Activated T-cell treated with anti-CD3 and anti-CD28 coated beads, Interleukin-2, amount 50 U/mL, for 72 hours (primary cell): ENCODE results near the gene USO1. TPM values are rescaled to one million over a fixed set of nuclear protein-coding genes. Genes with fewer than 3 reads are reported as not detected.

Experiments used
- ATAC-seq, 2 donors: fragments of 150-1000 bp; cut with Tn5 transposase; replicated peaks in 1 of 2; 2 replicates each; pipeline ENCODE4 v1.10.0; 2021; ENCODE audit warnings: moderate library complexity in 2 of 2, mild to moderate bottlenecking in 1 of 2
- DNase-seq, 2 donors: peaks; one replicate each; pipeline ENCODE4 v3.0.0; 2021 to 2022; ENCODE audit warnings: mixed read lengths in 1 of 2
- H3K27ac Mint-ChIP-seq: one replicate; pipeline ENCODE4 v1.8.0; 2022; ENCODE audit warnings: mild to moderate bottlenecking, moderate library complexity, mixed read lengths
- H3K27me3 Mint-ChIP-seq: one replicate; pipeline ENCODE4 v1.8.0; 2022; ENCODE audit warnings: low read depth, mixed read lengths
- H3K36me3 Mint-ChIP-seq, 2 donors: one replicate each; pipeline ENCODE4 v1.8.0; 2022; ENCODE audit warnings: mixed read lengths in 2 of 2, mild to moderate bottlenecking in 1 of 2; ENCODE audit not compliant: insufficient read depth in 2 of 2
- H3K4me1 Mint-ChIP-seq: one replicate; pipeline ENCODE4 v1.8.0; 2022; ENCODE audit warnings: low read depth, mixed read lengths
- H3K4me3 Mint-ChIP-seq, 2 donors: one replicate each; pipeline ENCODE4 v1.8.0; 2022; ENCODE audit warnings: mild to moderate bottlenecking in 2 of 2, mixed read lengths in 2 of 2, moderate library complexity in 2 of 2
- H3K9me3 Mint-ChIP-seq, 2 donors: one replicate each; pipeline ENCODE4 v1.8.0; 2022; ENCODE audit warnings: mixed read lengths in 2 of 2
- total RNA-seq, 2 donors: library from RNA; stranded (reverse); gene quantifications; one replicate each; pipeline ENCODE4 v1.2.3, GENCODE V29; 2022

Gene USO1
- total RNA-seq, 2 donors from 2014 or later = 42.0 to 51.7 TPM

DNA sequence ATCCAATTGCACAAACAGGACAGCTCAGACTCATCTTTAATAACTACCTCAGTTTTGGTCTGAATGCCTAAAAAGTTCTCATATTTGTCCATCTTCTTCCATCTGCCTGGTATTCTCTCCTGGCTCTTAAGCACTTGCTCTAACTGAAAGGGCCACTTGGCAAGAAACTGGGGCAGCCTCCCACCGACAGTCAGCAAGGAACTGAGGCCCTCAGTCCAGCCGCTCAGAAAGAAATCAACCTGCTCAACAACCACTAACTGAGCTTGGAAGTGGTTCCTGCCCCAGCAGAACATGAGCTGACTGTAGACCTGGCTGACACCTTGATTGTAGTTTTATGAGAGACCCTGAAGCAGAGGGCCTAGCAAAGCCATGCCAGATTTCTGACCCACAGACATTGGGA is 93.5 kb downstream of the USO1 start:
- Mint-ChIP-seq H3K4me3 (no peak overlapping the region), H3K27ac (no peak overlapping the region), H3K4me1 (no peaks in the 10 kb centered on the region), H3K36me3 (peaks cover 0 to 1% of the 10 kb centered on the region in 2 donors), H3K27me3 (no peaks in the 10 kb centered on the region), H3K9me3 (no peaks in the 10 kb centered on the region)
- ATAC-seq (no peak), DNase-seq (no peak)

DNA sequence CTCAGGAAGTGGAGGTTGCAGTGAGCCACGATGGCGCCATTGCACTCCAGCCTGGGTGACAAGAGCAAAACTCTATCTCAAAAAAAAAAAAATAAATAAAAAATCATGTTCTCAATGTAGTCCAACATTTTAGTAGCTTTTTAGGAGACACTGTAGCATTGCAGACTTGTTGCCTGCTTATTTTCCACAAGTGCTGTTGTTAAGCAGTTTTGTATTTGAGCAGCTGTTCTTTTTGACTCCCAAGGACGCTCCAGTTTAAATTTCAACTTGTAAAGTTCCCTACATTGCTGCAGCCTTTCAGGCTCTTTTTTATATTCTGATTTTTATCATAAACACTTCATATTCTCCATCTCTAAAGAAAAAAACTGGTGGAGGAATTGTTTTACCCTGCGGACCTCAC is 94.7 kb downstream of the USO1 start:
- Mint-ChIP-seq H3K9me3 (no peaks in the 10 kb centered on the region), H3K36me3 (peaks cover 0 to under 1% of the 10 kb centered on the region in 2 donors), H3K4me1 (no peaks in the 10 kb centered on the region), H3K4me3 (no peak overlapping the region), H3K27me3 (no peaks in the 10 kb centered on the region), H3K27ac (no peak overlapping the region)
- no peak for DNase-seq
- ATAC-seq = no peak

DNA sequence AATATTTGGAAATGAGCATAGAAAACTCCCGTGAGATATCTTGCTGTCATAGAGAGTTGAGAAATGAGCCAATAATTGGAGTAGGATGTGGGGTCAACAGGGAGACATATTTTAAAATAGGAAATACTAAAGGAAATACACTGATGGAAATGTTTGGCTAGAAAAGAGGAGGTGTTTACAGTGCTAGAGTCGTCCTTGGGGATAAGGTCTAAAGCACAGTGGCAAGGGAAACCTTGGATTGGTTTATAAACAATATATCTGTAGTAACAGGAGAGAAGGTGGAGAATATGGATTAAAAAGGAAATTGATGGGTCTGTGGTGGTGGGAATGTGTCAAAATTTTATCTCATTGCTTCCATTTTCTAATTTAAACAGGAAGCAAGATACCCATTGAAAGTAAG is 95.8 kb downstream of the USO1 start:
- H3K36me3 Mint-ChIP-seq = no peaks in the 10 kb centered on the region
- H3K9me3 Mint-ChIP-seq = no peaks in the 10 kb centered on the region
- ATAC-seq = no peak
- no peak overlapping the region for H3K4me3 Mint-ChIP-seq
- no peaks in the 10 kb centered on the region for H3K27me3 Mint-ChIP-seq
- H3K4me1 Mint-ChIP-seq = no peaks in the 10 kb centered on the region
- no peak overlapping the region for H3K27ac Mint-ChIP-seq
- no peak for DNase-seq

DNA sequence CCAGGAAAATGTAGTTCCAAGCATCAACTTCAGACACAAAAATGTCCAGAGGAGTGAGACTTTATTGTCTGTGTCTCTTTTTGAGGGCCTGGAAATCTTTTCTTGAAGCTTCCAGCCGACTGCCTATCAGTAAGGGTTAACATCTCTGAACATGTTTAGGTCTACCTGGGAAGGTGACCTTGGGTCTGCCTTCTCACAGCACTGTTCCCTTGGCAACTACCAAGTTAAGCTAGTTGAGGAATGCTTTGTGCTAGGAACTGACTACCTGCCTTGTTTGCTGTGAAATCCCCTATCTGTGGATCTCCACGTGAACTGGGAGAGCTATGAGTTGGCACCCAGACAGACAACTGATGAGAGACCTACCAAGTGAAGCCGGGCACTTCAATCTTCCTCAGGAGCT is 96.3 kb downstream of the USO1 start:
- Mint-ChIP-seq H3K4me1 (no peaks in the 10 kb centered on the region), H3K27me3 (no peaks in the 10 kb centered on the region), H3K27ac (peak overlapping the region; percentile 28), H3K9me3 (no peaks in the 10 kb centered on the region), H3K36me3 (no peaks in the 10 kb centered on the region), H3K4me3 (no peak overlapping the region)
- ATAC-seq = no peak
- no peak for DNase-seq

DNA sequence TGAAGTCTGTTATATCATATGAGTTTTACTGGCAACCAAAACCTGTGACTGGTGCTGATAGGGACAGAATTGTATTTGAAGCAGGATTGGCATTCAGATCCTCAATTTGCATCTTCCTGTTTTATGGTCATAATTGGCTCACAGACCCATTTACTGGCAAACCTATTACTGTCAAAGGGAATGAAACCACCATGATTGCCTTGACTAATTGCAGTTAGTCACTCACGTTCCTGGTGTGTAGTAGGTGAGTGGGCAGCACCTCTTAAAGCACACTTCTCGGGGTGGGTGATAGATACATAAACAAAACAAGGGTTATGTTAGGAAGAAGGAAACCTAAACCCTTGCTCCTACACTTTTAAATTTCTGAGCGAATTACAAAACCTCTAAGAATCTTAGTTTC is 96.8 kb downstream of the USO1 start:
- DNase-seq (no peak), ATAC-seq (peak; percentile 45 to 75)
- no peaks in the 10 kb centered on the region for H3K27me3 Mint-ChIP-seq
- H3K4me1 Mint-ChIP-seq = no peaks in the 10 kb centered on the region
- no peak overlapping the region for H3K4me3 Mint-ChIP-seq
- peak overlapping the region; percentile 28 for H3K27ac Mint-ChIP-seq
- H3K36me3 Mint-ChIP-seq = no peaks in the 10 kb centered on the region
- H3K9me3 Mint-ChIP-seq = no peaks in the 10 kb centered on the region

DNA sequence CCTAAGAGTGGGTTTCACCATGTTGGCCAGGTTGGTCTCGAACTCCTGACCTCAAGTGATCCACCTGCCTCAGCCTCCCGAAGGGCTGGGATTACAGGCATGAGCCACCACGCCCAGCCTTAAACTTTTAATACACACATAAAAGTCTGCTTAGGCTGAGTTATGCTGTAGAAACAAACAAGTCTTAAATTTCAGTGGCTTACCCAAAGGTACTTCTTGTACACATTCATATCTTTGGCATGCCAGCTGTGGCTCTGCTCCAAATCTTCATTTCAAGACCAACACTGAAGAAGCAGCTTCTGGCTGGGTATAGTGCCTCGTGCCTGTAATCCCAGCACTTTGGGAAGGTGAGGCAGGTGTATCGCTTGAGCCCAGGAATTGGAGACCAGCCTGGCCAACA is 97.6 kb downstream of the USO1 start:
- Mint-ChIP-seq H3K9me3 (no peaks in the 10 kb centered on the region), H3K27me3 (no peaks in the 10 kb centered on the region), H3K4me3 (no peak overlapping the region), H3K27ac (peak overlapping the region; percentile 42), H3K4me1 (no peaks in the 10 kb centered on the region), H3K36me3 (no peaks in the 10 kb centered on the region)
- ATAC-seq = no peak
- no peak for DNase-seq

DNA sequence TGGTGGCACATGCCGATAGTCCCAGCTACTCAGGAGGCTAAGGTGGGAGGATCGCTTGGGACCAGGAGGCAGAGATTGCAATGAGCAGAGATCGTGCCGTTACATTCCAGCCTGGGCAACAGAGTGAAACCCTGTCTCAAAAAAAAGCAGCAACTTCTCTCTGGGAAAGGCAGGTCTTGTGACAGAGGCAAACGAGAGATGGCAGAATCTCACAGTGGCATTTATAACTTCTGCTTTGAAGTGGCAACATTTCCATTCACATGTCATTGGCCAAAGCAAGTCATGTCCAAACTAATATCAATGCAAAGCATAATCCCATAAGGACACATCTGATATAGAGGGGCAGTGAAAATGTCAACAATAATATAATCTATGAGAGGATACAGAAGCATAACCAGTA is 98.0 kb downstream of the USO1 start:
- Mint-ChIP-seq H3K27ac (peak overlapping the region; percentile 42), H3K27me3 (no peaks in the 10 kb centered on the region), H3K4me1 (no peaks in the 10 kb centered on the region), H3K9me3 (no peaks in the 10 kb centered on the region), H3K36me3 (no peaks in the 10 kb centered on the region), H3K4me3 (no peak overlapping the region)
- ATAC-seq = no peak
- DNase-seq = no peak

DNA sequence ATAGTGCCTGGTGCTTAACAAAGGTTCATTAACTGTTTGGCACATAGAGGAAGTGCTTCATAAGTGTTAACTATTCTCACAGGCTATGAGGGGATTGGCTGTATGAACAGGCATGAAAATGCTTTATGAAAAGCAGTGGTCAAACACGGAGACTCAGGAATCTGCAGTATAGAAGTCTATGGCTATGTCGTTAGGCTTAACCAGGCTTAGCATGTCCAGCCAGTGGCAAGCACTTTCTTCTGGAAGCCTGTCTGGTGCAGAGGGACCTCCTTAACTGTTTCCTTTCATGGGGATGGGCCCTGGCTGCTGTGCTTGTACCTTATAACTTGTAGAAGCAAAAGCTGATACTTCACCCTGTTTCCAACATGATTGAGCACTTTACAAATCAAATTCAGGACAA is 99.4 kb downstream of the USO1 start:
- no peaks in the 10 kb centered on the region for H3K4me1 Mint-ChIP-seq
- H3K4me3 Mint-ChIP-seq = no peak overlapping the region

DNA sequence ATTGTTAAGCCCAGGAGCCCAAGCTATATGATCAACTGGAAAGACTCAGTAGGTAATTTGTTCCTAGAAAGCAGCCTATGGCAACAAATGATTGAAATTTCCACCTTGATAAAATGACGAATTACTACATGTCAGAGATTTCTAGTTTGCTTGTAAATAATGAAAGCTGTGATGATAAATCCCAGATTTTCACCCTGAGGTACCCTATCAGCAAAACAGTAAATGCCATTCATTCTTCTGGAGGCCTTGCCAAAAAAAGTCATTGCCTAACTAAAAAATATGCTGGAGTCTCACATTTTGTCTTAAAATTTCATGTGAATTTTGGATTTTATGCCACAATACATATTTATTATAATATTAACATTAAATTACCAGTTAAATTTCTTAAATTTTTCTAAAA is 106.5 kb downstream of the USO1 start:
- no peaks in the 10 kb centered on the region for H3K4me1 Mint-ChIP-seq
- H3K36me3 Mint-ChIP-seq = no peaks in the 10 kb centered on the region
- H3K4me3 Mint-ChIP-seq = no peak overlapping the region
- DNase-seq (no peak), ATAC-seq (no peak)
- peaks cover 5% of the 10 kb centered on the region for H3K27me3 Mint-ChIP-seq
- no peak overlapping the region for H3K27ac Mint-ChIP-seq
- no peaks in the 10 kb centered on the region for H3K9me3 Mint-ChIP-seq

More for the DNA sequence above, 99.4 kb downstream of the USO1 start:
- DNase-seq (no peak), ATAC-seq (no peak)
- Mint-ChIP-seq H3K9me3 (no peaks in the 10 kb centered on the region), H3K27ac (no peak overlapping the region), H3K27me3 (no peaks in the 10 kb centered on the region), H3K36me3 (no peaks in the 10 kb centered on the region)

DNA sequence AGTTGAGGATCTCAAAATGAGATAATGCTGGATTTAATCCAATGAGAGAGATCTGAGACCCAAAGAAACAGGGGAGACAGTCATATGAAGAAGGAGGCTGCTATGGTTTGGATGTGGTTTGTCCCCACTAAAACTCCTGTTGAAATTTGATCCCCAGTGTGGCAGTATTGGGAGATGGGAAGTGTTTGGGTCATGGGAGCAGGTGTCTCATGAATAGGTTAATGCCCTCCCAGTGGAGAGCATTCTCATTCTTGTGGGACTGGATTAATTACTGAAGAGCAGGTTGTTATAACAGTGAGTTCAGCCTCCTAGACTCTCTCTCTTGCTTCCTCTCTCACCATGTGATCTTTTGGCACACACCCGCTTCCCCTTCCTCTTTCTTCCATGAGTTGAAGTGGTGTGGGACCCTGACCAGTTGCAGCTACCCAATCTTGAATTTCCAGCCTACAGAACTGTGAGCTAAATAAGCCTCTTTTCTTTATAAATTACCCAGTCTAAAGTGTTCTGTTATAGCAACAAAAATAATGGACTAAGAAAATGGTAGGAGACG is 107.6 kb downstream of the USO1 start:
- no peak overlapping the region for H3K4me3 Mint-ChIP-seq
- H3K4me1 Mint-ChIP-seq = no peaks in the 10 kb centered on the region
- no peak overlapping the region for H3K27ac Mint-ChIP-seq
- H3K36me3 Mint-ChIP-seq = no peaks in the 10 kb centered on the region
- DNase-seq (no peak), ATAC-seq (no peak)
- peaks cover 5% of the 10 kb centered on the region for H3K27me3 Mint-ChIP-seq
- H3K9me3 Mint-ChIP-seq = no peaks in the 10 kb centered on the region

DNA sequence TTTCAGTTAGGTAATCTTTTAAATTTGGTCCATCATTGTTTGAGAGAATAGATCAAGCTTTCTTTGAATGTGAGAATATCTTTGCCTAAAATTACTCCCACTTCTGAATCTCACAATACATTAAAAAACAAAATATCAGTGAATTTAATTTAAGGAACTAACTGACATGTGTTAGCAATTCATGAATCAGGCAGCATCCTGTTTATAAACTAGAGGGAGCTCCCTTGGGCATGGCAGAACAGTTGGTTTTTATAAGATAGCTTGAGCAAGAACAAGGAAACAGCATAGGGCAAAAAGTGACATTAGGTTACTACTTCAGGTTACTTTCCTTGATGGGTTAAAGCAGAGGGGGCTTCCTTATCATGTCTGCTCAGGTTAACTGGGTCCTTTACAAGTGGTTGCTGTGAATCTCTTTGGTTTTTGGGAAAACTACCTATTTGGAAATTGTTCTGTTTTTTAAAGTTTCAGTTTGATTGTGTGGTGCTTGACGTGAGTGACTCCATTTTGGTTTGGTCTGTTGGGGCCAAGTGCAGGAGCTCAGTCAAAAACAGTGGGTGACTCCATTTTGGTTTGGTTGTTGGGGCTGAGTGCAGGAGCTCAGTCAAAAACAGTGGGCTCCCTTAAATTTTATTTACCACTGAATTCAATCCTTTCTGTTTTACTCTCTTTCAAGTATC is 109.9 kb downstream of the USO1 start:
- peaks cover 5% of the 10 kb centered on the region for H3K27me3 Mint-ChIP-seq
- DNase-seq = no peak
- no peak for ATAC-seq
- H3K36me3 Mint-ChIP-seq = no peaks in the 10 kb centered on the region
- no peaks in the 10 kb centered on the region for H3K4me1 Mint-ChIP-seq
- no peak overlapping the region for H3K4me3 Mint-ChIP-seq
- no peaks in the 10 kb centered on the region for H3K9me3 Mint-ChIP-seq
- H3K27ac Mint-ChIP-seq = no peak overlapping the region

DNA sequence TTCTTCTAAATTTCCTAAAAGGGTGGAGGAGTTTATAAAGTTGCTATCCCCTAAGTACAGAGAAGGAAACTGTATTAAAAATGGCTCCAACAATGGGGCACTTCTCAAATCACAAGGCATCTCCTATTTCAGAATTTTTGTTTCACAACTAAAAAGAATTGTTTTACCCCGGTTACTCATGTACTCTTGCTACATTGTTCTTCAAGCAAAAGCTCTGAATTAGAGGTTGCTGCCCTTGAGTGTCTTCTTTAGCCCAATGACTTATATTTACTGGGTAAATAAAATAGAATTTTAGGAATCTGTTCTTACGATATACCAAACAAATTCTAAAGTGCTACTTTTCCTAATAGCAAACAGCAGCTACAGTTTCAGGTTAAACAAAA is 110.4 kb downstream of the USO1 start:
- H3K4me3 Mint-ChIP-seq = no peak overlapping the region
- DNase-seq = no peak

DNA sequence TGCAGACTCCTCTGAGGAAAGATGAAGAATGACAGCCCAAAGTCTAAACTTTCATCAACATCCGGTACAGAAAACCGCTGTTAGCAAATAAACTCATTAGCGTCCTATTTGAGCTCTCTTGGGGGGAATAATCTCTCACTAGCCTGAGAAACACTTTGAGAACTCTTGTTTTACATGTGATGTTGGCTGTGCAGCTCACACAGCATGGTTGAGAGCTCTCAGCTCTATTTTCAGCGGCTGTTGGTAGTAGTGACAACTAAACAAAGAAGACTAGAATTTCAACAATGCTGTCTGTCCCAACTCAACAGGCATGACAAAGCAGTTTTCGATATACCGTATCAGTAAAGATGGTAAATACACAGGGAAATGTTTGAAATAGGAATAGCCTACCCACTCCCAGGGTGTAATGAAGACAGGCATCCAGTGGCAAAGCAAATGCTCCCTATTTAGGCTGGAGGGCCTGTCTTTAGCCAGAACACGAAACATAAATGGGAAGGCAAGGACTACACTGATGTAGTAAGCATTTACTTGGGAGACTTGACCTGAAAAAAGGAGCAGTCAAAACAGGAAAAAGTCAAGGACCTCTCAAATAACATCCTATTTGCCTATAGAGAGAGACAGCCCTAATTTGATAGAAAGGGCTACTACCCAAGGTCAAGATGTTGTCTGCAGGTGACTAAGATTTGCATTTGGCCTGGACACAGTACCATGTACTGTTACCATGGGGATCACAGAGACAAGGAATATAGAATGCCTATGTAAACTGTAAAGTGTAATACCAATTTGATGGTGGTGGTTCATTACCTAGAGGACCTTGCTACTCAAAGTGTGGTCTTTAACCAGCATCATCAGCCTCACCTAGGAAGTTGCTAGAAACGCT is 117.5 kb downstream of the USO1 start:
- Mint-ChIP-seq H3K27me3 (no peaks in the 10 kb centered on the region), H3K9me3 (no peaks in the 10 kb centered on the region), H3K4me3 (no peak overlapping the region), H3K27ac (no peak overlapping the region), H3K36me3 (no peaks in the 10 kb centered on the region), H3K4me1 (no peaks in the 10 kb centered on the region)
- DNase-seq = no peak
- no peak for ATAC-seq

More for the DNA sequence above, 110.4 kb downstream of the USO1 start:
- H3K36me3 Mint-ChIP-seq = no peaks in the 10 kb centered on the region
- H3K4me1 Mint-ChIP-seq = no peaks in the 10 kb centered on the region
- H3K27ac Mint-ChIP-seq = no peak overlapping the region
- H3K9me3 Mint-ChIP-seq = no peaks in the 10 kb centered on the region
- ATAC-seq = no peak
- peaks cover 5% of the 10 kb centered on the region for H3K27me3 Mint-ChIP-seq
